HG03139 (cell line): ENCODE data around the gene WWOX.

Source experiments
- ATAC-seq: cut with Tn5 transposase; IDR thresholded peaks from one replicate; pipeline ENCODE4 v1.9.1; 2021; ENCODE audit not compliant: unreplicated experiment

The WWOX gene

GRCh38 chr16:78140818-78141466 is 41.5 kb downstream of the WWOX start:
- no peak for ATAC-seq

GRCh38 chr16:78142788-78143187 is 43.3 kb downstream of the WWOX start:
- no peak for ATAC-seq

- ATAC-seq = no peak
Measured at GRCh38 chr16:78146807-78147206, 47.4 kb downstream of the WWOX start.

DNA sequence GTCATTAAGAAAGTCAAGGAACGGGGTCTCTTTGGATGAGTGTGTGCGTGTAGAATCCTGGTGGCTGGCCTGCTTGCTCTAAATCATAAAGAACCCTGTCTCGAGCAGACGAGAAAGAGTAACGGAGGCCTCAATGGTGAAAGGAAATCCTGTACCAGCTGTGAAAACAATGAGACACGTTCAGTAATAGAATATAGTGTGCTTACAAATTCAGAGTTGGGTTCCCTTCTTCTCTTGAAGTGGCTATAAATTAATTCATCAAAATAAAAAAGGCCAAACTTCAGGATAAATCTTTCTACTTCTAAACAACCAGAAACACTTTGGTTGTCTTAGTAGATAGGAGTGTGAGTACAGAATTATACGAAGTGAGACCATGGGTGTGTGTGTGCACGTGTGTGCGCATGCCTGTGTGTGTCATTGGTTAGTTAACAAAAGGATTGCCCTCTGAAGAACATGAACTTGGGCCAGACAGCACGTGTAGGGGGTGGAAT is 48.5 kb downstream of the WWOX start:
- ATAC-seq = no peak

GRCh38 chr16:78150233-78150632 is 50.8 kb downstream of the WWOX start:
- no peak for ATAC-seq

- ATAC-seq = no peak
Measured at GRCh38 chr16:78154729-78155461, 55.4 kb downstream of the WWOX start.

- no peak for ATAC-seq
Measured at GRCh38 chr16:78155791-78156345, 56.4 kb downstream of the WWOX start.

DNA sequence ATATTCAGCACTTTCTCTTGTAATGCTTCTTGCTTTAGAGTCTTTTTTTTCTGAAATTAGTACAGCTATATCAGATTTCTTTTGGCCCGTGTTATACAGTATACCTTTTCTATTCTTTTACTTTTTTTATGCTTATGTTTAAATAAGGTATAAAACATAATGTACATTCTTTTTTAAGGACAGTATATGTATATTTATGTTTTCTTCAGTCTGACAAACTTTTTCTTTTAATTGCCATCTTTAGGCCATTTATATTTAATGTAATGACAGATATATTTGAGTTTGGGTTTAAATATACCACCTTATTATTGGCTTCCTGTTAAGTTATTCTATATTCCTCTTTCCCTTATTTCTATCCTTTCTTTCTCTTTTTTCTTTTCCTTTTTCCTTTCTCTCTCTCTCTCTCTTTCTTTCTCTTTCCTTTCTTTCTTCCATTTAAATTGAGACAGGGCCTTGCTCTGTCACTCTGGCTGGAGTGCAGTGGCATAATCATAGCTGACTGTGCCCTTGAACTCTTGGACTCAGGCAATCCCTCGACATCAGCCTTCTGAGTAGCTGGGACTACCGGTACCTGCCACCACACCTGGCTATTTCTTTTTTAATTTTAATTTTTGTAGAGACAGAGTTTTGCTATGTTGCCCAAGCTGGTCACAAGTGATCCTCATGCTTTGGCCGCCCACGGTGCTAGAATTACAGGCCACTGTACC is 61.7 kb downstream of the WWOX start:
- no peak for ATAC-seq

- no peak for ATAC-seq
Measured at GRCh38 chr16:78163772-78164670, 64.6 kb downstream of the WWOX start.

- ATAC-seq = no peak
Measured at GRCh38 chr16:78170494-78170933, 71.1 kb downstream of the WWOX start.

GRCh38 chr16:78175287-78175686 is 75.8 kb downstream of the WWOX start:
- no peak for ATAC-seq

GRCh38 chr16:78176435-78176834 is 77.0 kb downstream of the WWOX start:
- no peak for ATAC-seq

DNA sequence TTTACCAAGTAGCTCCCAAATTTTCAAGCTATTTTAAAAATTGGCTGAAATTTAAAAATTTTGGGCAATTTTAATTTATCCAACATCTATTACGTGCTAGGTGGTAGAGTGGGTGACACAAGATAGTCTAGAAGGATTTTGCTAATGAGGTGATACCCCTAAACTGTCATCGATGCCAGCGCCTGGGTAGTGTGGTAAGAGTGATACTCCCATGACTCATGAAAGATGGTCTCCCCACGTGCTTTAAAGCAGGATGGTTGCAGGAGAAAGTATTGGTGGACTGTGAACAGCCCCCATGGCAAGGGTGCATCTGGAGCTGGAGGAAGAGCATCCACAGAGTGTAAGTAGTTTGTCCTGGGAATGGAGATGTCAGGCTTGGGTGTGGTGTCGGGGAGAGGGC is 77.8 kb downstream of the WWOX start:
- ATAC-seq = no peak

GRCh38 chr16:78177987-78178386 is 78.5 kb downstream of the WWOX start:
- no peak for ATAC-seq

DNA sequence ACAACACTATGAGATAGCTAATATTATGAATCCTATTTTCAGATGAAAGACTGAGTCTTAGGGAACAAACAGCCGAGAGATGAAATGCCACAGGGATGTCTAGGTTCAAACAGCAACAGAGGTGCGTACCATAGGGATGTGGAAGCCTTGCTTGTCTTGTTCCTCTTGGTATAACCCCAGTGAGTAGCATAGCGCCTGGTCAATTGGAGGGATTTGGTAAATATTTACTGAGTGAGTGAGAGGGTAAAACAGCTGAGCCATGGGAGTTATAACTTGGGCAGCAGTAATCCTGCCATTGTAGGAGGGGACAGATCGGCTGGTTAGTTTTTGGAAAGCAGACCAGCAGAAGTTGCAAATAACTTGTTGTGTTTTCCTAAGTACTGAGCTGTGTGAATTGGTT is 80.2 kb downstream of the WWOX start:
- no peak for ATAC-seq

DNA sequence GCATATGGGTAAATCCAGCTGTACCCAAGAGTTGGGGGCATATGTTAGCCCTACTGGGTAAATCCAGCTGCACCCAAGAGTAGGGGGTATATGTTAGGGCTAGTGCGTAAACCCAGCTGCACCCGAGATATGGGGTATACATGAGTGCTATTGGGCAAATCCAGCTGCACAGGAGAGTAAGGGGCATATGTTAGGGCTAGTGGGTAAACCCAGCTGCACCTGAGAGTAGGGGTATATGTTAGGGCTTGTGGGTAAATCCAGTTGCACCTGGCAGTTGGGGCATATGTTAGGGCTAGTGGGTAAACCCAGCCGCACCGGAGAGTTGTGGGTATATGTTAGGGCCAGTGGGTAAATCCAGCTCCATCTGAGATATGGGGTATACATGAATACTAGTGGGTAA is 80.9 kb downstream of the WWOX start:
- ATAC-seq = no peak

- no peak for ATAC-seq
Measured at GRCh38 chr16:78183437-78184237, 84.2 kb downstream of the WWOX start.

DNA sequence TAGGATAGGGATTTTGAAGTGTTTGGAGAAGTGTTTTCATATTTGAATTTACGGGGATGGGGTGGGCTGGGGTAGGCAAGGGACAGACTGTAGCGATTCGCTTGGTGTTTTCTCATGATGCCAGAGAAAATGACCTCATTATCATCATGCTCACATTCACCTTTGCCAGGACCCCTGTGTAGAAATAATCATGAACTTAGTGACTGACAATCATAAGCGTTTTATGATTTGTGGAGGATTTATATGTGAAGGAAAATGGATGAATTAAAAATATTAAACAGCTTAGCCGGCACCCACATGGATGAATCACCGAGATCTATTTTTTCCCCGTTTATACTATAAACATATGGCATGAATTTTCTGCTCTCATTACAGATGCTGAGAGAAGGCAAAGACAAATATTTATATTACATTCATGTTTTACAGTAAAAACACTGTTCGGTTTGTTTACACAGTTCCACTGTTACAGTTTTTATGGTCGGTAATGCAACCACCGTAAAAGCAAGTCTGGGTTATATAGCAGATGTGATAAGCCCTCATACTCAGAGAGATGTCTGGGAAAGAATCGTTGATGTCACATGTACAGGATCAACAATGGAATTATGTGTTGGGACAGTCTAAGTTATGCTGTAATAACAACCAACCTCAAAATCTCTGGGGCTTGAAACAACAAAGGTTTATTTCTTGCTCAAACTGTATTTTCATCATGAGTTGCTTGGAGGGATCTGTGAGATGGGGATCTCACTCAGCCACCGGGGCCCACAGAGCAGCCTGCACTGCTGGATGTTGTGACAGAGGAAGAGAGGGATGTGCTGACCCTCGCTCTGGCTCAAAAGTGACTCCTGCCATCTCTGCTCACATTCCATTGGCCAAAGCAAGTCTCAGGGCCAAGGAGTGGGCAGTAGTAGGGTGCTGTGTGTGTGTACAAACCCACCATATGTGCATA is 85.1 kb downstream of the WWOX start:
- no peak for ATAC-seq

GRCh38 chr16:78189121-78189520 is 89.7 kb downstream of the WWOX start:
- ATAC-seq = no peak
